Upper lobe of left lung (tissue), 4 donors: ENCODE data around the gene SYNRG.

Source experiments
- CTCF ChIP-seq, 6 experiments: fragments of 450-650 bp in 4 of 6; fragments of 200-600 bp in 2 of 6; sonication (generic) in 2 of 6; IDR thresholded peaks; one replicate each; pipeline ENCODE4 v1.5.1; 2016 to 2019; ENCODE audit warnings: antibody characterized with exemption in 6 of 6
- EP300 ChIP-seq, 4 donors: sonication (generic); formaldehyde crosslinking; IDR thresholded peaks; one replicate each; pipeline ENCODE4 v1.5.1; 2017; ENCODE audit warnings: antibody characterized with exemption in 4 of 4, control low read depth in 2 of 4
- POLR2A ChIP-seq, 4 donors: fragments of 450-650 bp; IDR thresholded peaks; one replicate each; pipeline ENCODE4 v1.5.1; 2016 to 2017; ENCODE audit warnings: antibody characterized with exemption in 4 of 4, mild to moderate bottlenecking in 2 of 4

- TF ChIP-seq CTCF (IDR thresholded peaks at IDR 0.05): no peak
- no peak for TF ChIP-seq EP300 (IDR thresholded peaks at IDR 0.05)
- TF ChIP-seq POLR2A (IDR thresholded peaks at IDR 0.05): no peak
These were observed 131.0 kb downstream of the SYNRG start for GRCh38 chr17:37478187-37478586.
